Stimulated activated memory B cell treated with anti-CD40 and anti-IgM and Interleukin-4, amounts not matched to agents 10 μg/mL and 1 μg/mL and 100 μg/mL, for 72 hours (primary cell): ENCODE data around the gene B4GALNT2.

Experiments
- ATAC-seq: fragments of 150-1000 bp; cut with Tn5 transposase; 2 replicates; pipeline ENCODE4 v1.10.0; 2021
- H3K27ac Mint-ChIP-seq: one replicate; pipeline ENCODE4 v1.8.0; 2022; ENCODE audit warnings: mild to moderate bottlenecking, mixed read lengths
- H3K27me3 Mint-ChIP-seq: one replicate; pipeline ENCODE4 v1.8.0; 2022; ENCODE audit warnings: mixed read lengths
- H3K36me3 Mint-ChIP-seq: one replicate; pipeline ENCODE4 v1.8.0; 2022; ENCODE audit warnings: mixed read lengths
- H3K4me1 Mint-ChIP-seq: one replicate; pipeline ENCODE4 v1.8.0; 2022; ENCODE audit warnings: mixed read lengths
- H3K4me3 Mint-ChIP-seq: one replicate; pipeline ENCODE4 v1.8.0; 2022; ENCODE audit warnings: mild to moderate bottlenecking, moderate library complexity, mixed read lengths
- H3K9me3 Mint-ChIP-seq: one replicate; pipeline ENCODE4 v1.8.0; 2022; ENCODE audit warnings: mixed read lengths

Gene B4GALNT2

GRCh38 chr17:49224198-49224996, 91.8 kb downstream of the B4GALNT2 start:
- H3K4me1 Mint-ChIP-seq = peaks cover 53% of the 10 kb centered on the region
- H3K4me3 Mint-ChIP-seq = peak overlapping the region; percentile 66
- peaks cover 4% of the 10 kb centered on the region for H3K27me3 Mint-ChIP-seq
- peaks cover 22% of the 10 kb centered on the region for H3K36me3 Mint-ChIP-seq
- H3K9me3 Mint-ChIP-seq = no peaks in the 10 kb centered on the region
- H3K27ac Mint-ChIP-seq = no peak overlapping the region
- peak; percentile 44 for ATAC-seq

GRCh38 chr17:49224997-49225337, 92.4 kb downstream of the B4GALNT2 start:
- peaks cover 53% of the 10 kb centered on the region for H3K4me1 Mint-ChIP-seq
- no peak overlapping the region for H3K27ac Mint-ChIP-seq

GRCh38 chr17:49225554-49226236, 93.1 kb downstream of the B4GALNT2 start:
- Mint-ChIP-seq H3K9me3 (no peaks in the 10 kb centered on the region), H3K36me3 (peaks cover 17% of the 10 kb centered on the region), H3K27ac (no peak overlapping the region), H3K27me3 (peaks cover 10% of the 10 kb centered on the region), H3K4me3 (no peak overlapping the region), H3K4me1 (peaks cover 52% of the 10 kb centered on the region)
- no peak for ATAC-seq

More at GRCh38 chr17:49224997-49225337, 92.4 kb downstream of the B4GALNT2 start:
- H3K27me3 Mint-ChIP-seq = peaks cover 9% of the 10 kb centered on the region
- H3K9me3 Mint-ChIP-seq = no peaks in the 10 kb centered on the region
- peaks cover 22% of the 10 kb centered on the region for H3K36me3 Mint-ChIP-seq
- no peak for ATAC-seq
- H3K4me3 Mint-ChIP-seq = peak overlapping the region; percentile 66
